ENCODE results near the gene HIC1.
A peak's percentile ranks its signal among the peaks of the same experiment; 100 is the strongest.

- peak in 1 of 3 donors; percentile 3 for TF ChIP-seq POLR2AphosphoS5 (IDR thresholded peaks at IDR 0.05)
- TF ChIP-seq POLR2A (IDR thresholded peaks at IDR 0.05): no peak
- TF ChIP-seq CTCF (IDR thresholded peaks at IDR 0.05): no peak
- TF ChIP-seq EP300 (IDR thresholded peaks at IDR 0.05; ENCODE audit: low read depth): no peak
Observed at GRCh38 chr17:2089021-2089422, 34.1 kb downstream of the HIC1 start.
